ENCODE measurements around the gene TRIO.

DNA sequence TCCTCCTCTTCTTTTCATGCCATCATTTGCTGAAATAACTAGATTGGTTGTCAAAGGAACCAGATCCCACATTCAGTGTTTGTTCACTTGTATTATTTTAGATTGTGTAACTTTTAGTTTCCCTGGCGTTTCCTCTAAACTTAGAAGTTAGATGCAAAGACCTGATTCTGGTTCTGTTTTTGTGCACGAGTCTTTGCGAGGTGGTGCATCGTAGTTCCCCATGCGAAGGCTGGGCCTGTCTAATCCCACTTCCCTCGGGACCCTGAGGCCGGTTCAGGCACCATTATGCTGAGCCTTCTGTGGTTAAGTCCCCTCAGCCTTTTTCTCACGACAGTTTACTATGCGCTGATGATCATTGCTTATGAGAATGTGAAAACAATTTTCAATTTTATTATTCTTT is 219.3 kb downstream of the TRIO start:
- TF ChIP-seq, protein P1, sequence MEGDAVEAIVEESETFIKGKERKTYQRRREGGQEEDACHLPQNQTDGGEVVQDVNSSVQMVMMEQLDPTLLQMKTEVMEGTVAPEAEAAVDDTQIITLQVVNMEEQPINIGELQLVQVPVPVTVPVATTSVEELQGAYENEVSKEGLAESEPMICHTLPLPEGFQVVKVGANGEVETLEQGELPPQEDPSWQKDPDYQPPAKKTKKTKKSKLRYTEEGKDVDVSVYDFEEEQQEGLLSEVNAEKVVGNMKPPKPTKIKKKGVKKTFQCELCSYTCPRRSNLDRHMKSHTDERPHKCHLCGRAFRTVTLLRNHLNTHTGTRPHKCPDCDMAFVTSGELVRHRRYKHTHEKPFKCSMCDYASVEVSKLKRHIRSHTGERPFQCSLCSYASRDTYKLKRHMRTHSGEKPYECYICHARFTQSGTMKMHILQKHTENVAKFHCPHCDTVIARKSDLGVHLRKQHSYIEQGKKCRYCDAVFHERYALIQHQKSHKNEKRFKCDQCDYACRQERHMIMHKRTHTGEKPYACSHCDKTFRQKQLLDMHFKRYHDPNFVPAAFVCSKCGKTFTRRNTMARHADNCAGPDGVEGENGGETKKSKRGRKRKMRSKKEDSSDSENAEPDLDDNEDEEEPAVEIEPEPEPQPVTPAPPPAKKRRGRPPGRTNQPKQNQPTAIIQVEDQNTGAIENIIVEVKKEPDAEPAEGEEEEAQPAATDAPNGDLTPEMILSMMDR (conservative IDR thresholded peaks at IDR 0.05; ENCODE audit: low read depth, low read length), result no peak
- no peak for TF ChIP-seq EZH2 (IDR thresholded peaks at IDR 0.05; ENCODE audit: borderline replicate concordance, low read depth, low read length, poor library complexity, severe bottlenecking)

Data from A673 (cell line).